Activated naive CD4-positive, alpha-beta T cell treated with anti-CD3 and anti-CD28 coated beads, Interleukin-2, amount 50 U/mL, for 16 hours (primary cell): ENCODE data around the gene HLA-DPA1.

Experiments used
- DNase-seq: peaks from one replicate; pipeline ENCODE4 v3.0.0-alpha.2; 2020

The HLA-DPA1 gene

GRCh38 chr6:33061987-33062386, 11.5 kb downstream of the HLA-DPA1 start:
- no peak for DNase-seq

GRCh38 chr6:33057222-33058150, 16.0 kb downstream of the HLA-DPA1 start:
- no peak for DNase-seq

- no peak for DNase-seq
Observed at GRCh38 chr6:33053230-33053629, 20.2 kb downstream of the HLA-DPA1 start.

GRCh38 chr6:33052627-33053026, 20.8 kb downstream of the HLA-DPA1 start:
- no peak for DNase-seq

GRCh38 chr6:33050014-33050810, 23.2 kb downstream of the HLA-DPA1 start:
- DNase-seq = no peak

GRCh38 chr6:33049323-33050013, 24.0 kb downstream of the HLA-DPA1 start:
- no peak for DNase-seq

- no peak for DNase-seq
Observed at GRCh38 chr6:33040157-33040556, 33.3 kb downstream of the HLA-DPA1 start.

- DNase-seq = no peak
Observed at GRCh38 chr6:33036535-33036934, 36.9 kb downstream of the HLA-DPA1 start.

GRCh38 chr6:33034554-33034953, 38.9 kb downstream of the HLA-DPA1 start:
- DNase-seq = no peak

GRCh38 chr6:33030245-33030644, 43.2 kb downstream of the HLA-DPA1 start:
- DNase-seq = no peak

GRCh38 chr6:33029328-33030184, 43.9 kb downstream of the HLA-DPA1 start:
- DNase-seq = no peak

- DNase-seq = no peak
Observed at GRCh38 chr6:33028220-33028849, 45.1 kb downstream of the HLA-DPA1 start.

GRCh38 chr6:33024521-33024920, 48.9 kb downstream of the HLA-DPA1 start:
- DNase-seq = no peak

- no peak for DNase-seq
Observed at GRCh38 chr6:33023536-33023935, 49.9 kb downstream of the HLA-DPA1 start.

- no peak for DNase-seq
Observed at GRCh38 chr6:33021917-33022316, 51.5 kb downstream of the HLA-DPA1 start.

- no peak for DNase-seq
Observed at GRCh38 chr6:33019372-33019771, 54.1 kb downstream of the HLA-DPA1 start.

- peak; percentile 45 for DNase-seq
Observed at GRCh38 chr6:33018904-33019303, 54.5 kb downstream of the HLA-DPA1 start.

GRCh38 chr6:33018418-33018817, 55.0 kb downstream of the HLA-DPA1 start:
- DNase-seq = no peak

- DNase-seq = no peak
Observed at GRCh38 chr6:33017694-33018353, 55.6 kb downstream of the HLA-DPA1 start.

- DNase-seq = no peak
Observed at GRCh38 chr6:33017018-33017417, 56.4 kb downstream of the HLA-DPA1 start.

- no peak for DNase-seq
Observed at GRCh38 chr6:33015798-33016197, 57.7 kb downstream of the HLA-DPA1 start.
